NOMO-1 (cell line): ENCODE measurements around the gene TINCR.
A peak's percentile ranks its signal among the peaks of the same experiment; 100 is the strongest.
"Not testable (repeated sequence)": the region's sequence is repeated elsewhere in the genome, so short reads cannot be mapped to it uniquely, and the experiment has no call there.

Experiments used
- DNase-seq, 2 experiments: peaks; one replicate each; lab custom pipeline; 2025; ENCODE audit not compliant: unreplicated experiment in 2 of 2; lab: John Stamatoyannopoulos, UW

Gene TINCR

GRCh38 chr19:5561559-5561958, 6.2 kb downstream of the TINCR start:
- no peak for DNase-seq

GRCh38 chr19:5560156-5560555, 7.6 kb downstream of the TINCR start:
- no peak for DNase-seq

- DNase-seq: no peak
Observed at GRCh38 chr19:5559804-5560133, 8.0 kb downstream of the TINCR start.

GRCh38 chr19:5558101-5558621, 9.6 kb downstream of the TINCR start:
- no peak for DNase-seq

- DNase-seq: no peak
Observed at GRCh38 chr19:5557691-5558090, 10.1 kb downstream of the TINCR start.

GRCh38 chr19:5554828-5555227, 12.9 kb downstream of the TINCR start:
- no peak for DNase-seq

GRCh38 chr19:5553892-5554291, 13.9 kb downstream of the TINCR start:
- no peak for DNase-seq

GRCh38 chr19:5547881-5548280, 19.9 kb downstream of the TINCR start:
- peak in 1 of 2 experiments; percentile 37 for DNase-seq

GRCh38 chr19:5545984-5546383, 21.8 kb downstream of the TINCR start:
- DNase-seq: no peak

- no peak for DNase-seq
Observed at GRCh38 chr19:5545051-5545450, 22.7 kb downstream of the TINCR start.

GRCh38 chr19:5542665-5543064, 25.1 kb downstream of the TINCR start:
- DNase-seq: no peak

GRCh38 chr19:5541456-5541855, 26.3 kb downstream of the TINCR start:
- DNase-seq: no peak

GRCh38 chr19:5540208-5540607, 27.5 kb downstream of the TINCR start:
- no peak for DNase-seq

GRCh38 chr19:5537870-5538269, 29.9 kb downstream of the TINCR start:
- DNase-seq: no peak

GRCh38 chr19:5536982-5537579, 30.7 kb downstream of the TINCR start:
- DNase-seq: not testable (repeated sequence)

GRCh38 chr19:5536337-5536894, 31.3 kb downstream of the TINCR start:
- no peak for DNase-seq

- DNase-seq: no peak
Observed at GRCh38 chr19:5534787-5535586, 32.8 kb downstream of the TINCR start.

GRCh38 chr19:5533257-5533656, 34.5 kb downstream of the TINCR start:
- DNase-seq: no peak

- no peak for DNase-seq
Observed at GRCh38 chr19:5530701-5531100, 37.1 kb downstream of the TINCR start.

GRCh38 chr19:5526691-5527090, 41.1 kb downstream of the TINCR start:
- no peak for DNase-seq

- DNase-seq: no peak
Observed at GRCh38 chr19:5524081-5524480, 43.7 kb downstream of the TINCR start.

- DNase-seq: no peak
Observed at GRCh38 chr19:5522106-5522505, 45.6 kb downstream of the TINCR start.
